GM12873 (cell line): ENCODE measurements around the gene SGMS1.

Experiments
- CTCF ChIP-seq: IDR thresholded peaks from 2 replicates; pipeline ENCODE4 v1.5.1; 2012; ENCODE audit warnings: low read depth, mild to moderate bottlenecking, moderate library complexity, low read length, control low read depth; ENCODE audit not compliant: insufficient read depth; ENCODE audit errors: missing control alignments

Gene SGMS1

GRCh38 chr10:50596897-50597296 lies 26.9 kb downstream of the SGMS1 start:
- TF ChIP-seq CTCF = no peak

- no peak for TF ChIP-seq CTCF
Observed at GRCh38 chr10:50596456-50596855, 27.3 kb downstream of the SGMS1 start.

- TF ChIP-seq CTCF = no peak
Observed at GRCh38 chr10:50595785-50596184, 28.0 kb downstream of the SGMS1 start.

GRCh38 chr10:50593523-50594376 lies 30.0 kb downstream of the SGMS1 start:
- TF ChIP-seq CTCF = no peak

- TF ChIP-seq CTCF = no peak
Observed at GRCh38 chr10:50592961-50593418, 30.8 kb downstream of the SGMS1 start.

- TF ChIP-seq CTCF = no peak
Observed at GRCh38 chr10:50590935-50591334, 32.8 kb downstream of the SGMS1 start.

GRCh38 chr10:50586740-50587088 lies 37.0 kb downstream of the SGMS1 start:
- no peak for TF ChIP-seq CTCF
